NCI-H460 (cell line): ENCODE measurements around the gene ABCG8. TPM values are rescaled to one million over a fixed set of nuclear protein-coding genes. Genes with fewer than 3 reads are reported as not detected.

Experiments used
- DNase-seq: peaks from one replicate; pipeline ENCODE4 v3.0.0-alpha.2; 2016; ENCODE audit warnings: low read depth; ENCODE audit errors: extremely low read depth
- polyA plus RNA-seq: library from polyadenylated mRNA; depleted of rRNA; stranded (reverse); fragments of >200 nt; gene quantifications from 2 replicates; pipeline ENCODE4 v1.2.3, GENCODE V29; 2014; cell fraction: nucleus; rRNA removed
- total RNA-seq: library from RNA; depleted of rRNA; stranded (reverse); fragments of >200 nt; shearing (Covaris generic); gene quantifications from 2 replicates; pipeline ENCODE4 v1.2.3, GENCODE V29; 2014; rRNA removed

Gene ABCG8
- not detected in 2 replicates for total RNA-seq
- not detected in 2 replicates for polyA plus RNA-seq

DNA sequence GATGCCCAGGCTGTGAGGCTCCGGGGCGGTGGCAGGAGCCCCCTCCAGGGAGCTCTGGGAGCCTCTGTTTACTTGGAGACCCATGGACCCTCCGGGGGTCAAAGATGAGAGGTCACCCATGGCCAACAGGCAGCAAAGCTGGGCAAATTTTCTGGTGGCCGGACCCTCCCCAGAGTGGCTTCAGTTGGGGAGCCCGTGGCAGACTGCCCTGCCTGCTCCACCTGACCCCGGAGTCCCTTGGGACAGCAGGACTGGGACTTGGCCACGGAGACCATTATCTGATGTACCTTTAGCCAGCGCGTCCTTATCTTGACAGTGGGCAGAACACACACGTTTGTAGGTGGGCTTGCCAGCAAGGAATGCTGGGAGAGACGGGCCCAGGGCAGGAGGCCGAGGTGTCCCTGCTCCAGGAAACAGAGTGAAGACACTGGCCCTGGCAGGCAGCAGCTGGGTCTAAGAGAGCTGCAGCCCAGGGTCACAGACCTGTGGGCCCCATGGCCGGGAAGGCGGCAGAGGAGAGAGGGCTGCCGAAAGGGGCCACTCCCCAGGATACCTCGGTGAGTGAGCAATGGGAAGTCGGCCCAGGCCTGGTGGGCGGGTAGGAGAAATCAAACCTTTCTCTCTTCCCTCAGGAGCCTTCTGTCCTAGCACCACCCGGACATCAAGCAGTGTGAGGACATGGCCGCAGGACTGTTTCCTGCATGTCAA is at the start of gene ABCG8, which contains the start of gene ABCG5:
Gene ABCG8, plus strand, starts transcription at position 412 of the 708 bp plus-strand sequence. Its CDS starts 83 bp downstream, at position 495.
Gene ABCG5, minus strand, starts transcription at position 280 of the 708 bp plus-strand sequence. Its CDS starts 160 bp downstream, at position 120.
- DNase-seq: no peak

DNA sequence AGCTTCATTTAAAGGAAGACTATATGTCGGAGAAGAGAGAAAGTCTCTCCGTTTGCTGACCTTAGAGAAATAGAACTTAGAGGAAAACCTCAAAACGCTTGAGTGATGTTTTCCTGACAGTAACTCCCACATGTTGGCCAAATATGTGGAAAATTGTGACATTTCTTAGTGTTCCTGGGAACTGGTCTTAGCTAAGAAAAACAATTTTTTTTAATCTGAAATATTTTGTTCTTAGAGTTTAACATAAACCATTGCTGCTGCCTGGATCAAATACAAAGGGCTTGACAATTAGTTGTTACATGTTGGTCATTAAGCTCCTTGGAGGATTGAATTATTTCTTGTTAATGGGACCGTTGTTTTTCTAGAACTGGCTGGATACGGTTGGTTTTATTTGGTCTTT is 48.6 kb upstream of the ABCG8 start:
- no peak for DNase-seq

DNA sequence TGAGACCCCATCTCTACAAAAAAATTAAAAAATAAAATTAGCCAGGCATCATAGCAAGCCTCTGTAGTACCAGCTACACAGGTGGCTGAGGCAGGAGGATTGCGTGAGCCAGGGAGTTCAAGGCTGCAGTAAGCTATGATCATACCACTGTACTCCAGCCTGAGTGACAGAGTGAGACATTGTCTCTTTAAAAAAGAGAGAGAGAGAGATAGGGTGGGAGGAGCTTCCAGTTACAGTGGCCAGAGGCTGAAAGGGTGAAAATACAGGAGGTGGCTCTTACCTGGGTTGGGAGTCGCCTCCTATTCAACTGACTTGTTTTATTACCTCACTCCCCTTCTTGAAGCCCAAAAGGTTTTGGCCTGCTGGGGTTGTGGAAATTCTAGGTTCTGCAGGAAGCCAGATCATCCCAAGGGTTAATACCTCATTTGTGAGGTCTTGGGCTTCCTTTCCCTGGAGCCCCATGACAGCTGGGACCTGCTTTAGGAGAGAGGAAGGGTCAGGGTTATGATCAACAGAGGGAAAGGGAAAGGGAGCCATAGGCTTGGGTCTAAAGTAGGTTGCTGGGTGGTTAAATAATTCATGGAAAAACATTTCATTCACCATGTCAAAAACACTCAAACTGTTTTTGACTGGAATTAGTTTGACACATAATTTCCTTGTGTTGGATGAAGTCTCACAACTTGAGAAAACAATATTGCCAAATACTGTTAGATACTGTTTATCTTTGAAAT is 47.6 kb upstream of the ABCG8 start:
- no peak for DNase-seq

DNA sequence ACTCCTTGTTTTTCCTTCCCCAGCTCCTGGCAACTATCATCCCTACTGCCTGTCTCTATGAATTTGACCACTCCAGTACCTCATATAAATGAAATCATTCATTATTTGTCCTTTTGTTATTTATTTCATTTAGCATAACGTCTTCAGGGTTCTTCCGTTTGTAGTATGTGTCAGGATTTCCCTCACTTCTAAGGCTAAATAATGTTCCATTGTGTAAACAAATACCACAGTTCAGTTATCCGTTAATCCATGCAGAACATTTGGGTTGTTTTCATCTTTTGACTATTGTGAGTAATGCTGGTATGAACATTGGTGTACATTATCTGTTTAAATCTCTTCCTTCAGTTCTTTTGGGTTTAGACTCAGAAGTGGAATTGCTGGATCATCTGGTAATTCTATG is 46.1 kb upstream of the ABCG8 start:
- DNase-seq: no peak

DNA sequence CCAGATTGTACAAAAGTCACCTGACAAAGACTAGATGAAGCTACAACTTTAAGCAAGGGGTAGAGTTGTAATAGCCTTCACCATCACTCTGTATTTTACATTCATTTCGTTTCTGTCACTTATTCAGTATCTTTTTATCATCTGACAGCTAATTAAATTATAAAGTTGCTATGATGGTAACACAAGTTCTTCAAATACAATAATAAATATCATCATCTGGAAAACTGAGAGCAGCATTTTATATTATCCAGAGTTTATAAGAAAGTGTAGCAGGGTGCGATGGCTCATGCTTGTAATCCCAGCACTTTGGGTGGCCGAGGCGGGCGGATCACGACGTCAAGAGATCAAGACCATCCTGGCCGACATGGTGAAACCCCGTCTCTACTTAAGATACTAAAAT is 43.8 kb upstream of the ABCG8 start:
- DNase-seq: no peak

DNA sequence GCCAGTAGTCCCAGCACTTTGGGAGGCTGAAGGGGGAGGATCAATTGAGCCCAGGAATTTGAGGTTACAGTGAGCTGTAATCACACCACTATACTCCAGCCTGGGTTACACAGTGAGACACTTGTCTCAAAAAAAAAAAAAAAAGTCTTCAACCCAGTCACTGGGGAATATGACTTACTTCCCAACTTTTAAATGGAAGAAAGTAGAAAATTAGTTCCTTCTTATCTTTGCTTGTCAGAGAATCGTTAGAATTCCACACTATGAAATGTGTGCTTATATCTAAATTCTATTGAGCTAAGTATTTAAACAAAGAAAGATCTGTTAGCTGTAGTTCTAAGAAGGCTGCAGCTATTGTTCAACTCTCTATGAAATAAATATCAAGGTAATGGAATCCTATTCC is 42.6 kb upstream of the ABCG8 start:
- DNase-seq: no peak

DNA sequence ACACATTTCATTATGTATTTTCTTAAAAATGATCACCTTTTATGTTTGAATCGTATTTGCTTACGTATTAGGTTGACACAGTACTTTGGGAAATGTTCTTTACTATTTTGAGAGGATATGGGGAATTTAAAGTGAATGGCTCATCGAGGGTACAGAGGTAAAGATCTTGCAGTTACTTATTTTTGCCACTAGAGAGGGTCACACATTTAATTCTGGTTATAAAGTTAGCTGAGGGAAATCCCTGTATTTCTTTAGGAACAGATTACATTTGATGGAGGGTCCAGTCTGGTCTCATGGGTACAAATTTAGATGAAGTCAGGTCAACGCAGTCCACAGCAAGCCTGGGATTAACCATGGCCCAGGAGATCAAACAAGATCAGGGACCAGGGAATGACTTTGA is 40.5 kb upstream of the ABCG8 start:
- no peak for DNase-seq

DNA sequence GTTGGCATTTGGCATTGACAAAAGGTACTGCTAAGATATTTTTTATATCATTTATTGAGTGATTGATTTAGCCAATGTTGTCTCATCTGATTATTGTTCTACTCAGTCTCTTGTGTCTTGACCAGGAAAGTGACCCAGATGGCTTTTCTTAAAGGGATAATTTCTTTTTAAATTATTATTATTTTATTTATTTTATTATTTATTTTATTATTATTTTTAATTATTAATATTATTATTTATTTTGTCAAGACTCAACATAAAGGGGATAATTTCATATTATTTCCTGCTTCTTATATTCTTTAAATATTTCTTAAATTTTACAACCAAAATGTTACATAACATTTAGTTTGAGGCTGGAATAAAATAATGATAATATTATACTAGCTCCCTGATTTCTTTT is 37.9 kb upstream of the ABCG8 start:
- DNase-seq: no peak

DNA sequence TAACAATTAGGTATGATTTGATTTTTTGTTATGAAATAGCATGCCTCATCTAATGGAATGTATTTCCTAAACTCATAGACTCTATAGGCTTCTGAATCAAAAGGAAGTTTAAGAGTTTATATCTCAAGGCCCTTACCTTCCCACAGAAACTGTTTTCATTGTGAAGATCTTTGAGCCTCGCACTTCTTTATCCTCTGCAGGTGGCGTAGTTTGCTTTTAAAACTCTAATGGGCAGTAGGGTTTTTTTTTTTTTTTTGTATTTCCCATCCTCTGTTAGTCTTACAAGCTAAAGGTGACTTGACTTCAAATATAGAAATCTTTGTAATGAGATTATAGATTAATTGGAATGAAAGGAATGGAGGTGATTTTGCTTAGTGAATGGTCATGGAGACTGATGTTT is 36.6 kb upstream of the ABCG8 start:
- no peak for DNase-seq

DNA sequence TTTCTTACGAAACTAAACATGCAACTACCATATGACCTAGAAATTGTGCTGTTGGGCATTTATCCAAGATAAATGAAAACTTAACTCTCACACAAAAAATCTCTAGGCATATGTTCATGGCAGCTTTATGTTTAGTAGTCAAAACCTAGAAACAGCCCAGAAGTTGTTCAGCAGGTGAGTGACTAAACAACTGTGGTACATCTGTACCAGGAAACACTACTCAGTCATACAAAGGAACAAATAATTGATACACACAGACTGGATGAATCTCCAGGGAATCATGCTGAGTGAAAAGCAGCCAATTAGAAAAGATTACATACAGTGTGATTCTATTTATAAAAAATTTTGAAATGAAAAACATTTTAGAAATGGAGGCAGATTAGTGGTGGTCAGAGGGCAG is 35.7 kb upstream of the ABCG8 start:
- DNase-seq: no peak

DNA sequence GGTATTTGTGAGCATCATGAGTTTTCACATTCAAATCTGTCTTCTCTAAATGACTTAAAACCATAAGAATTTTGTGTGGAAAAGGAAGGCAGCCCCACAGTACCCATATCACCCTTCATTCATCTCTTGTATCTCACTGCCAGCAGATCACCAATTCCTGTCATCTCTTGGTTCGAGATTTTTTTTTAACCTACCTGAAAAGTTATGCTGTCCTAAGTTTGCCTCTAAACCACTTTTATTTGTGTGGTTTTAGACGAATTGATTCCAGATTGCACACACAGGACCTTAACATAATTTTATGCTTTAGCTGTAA is 32.1 kb upstream of the ABCG8 start:
- DNase-seq: no peak

DNA sequence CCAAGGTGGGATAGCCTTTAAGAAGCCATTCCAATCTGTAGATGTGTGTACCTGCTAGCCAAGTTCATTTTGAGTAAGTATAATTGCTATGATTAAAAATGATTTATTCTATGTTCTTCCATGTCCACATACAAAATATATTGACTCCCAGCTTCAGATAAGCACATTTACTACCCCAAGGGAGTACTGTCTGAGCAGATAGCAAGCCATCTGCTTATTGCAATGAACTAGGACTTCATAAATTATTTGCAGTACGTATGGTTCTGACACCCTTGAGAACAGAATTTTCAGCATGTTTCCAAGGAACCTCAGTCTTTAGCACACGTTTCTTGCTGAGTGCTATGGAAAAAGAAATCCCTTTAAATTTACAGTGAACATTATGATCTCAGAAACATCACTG is 28.3 kb upstream of the ABCG8 start:
- no peak for DNase-seq

DNA sequence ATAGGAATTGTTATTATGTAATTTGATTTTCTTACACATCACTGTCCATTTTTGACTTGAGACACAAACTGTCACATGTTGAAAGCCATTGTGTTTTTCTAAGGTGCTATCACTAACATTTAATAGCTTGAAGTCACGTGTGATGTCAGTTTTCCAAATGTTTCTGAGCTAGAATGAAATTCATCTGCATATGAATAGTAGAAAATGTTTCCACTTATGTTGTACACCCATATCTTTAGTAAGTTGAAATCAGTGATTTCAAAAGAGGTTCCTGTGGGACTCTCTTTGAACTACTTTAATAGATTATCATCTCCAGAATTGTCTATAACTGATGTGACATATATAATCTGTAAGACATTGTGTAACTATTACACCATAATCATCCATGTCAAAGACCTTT is 27.9 kb upstream of the ABCG8 start:
- DNase-seq: no peak

DNA sequence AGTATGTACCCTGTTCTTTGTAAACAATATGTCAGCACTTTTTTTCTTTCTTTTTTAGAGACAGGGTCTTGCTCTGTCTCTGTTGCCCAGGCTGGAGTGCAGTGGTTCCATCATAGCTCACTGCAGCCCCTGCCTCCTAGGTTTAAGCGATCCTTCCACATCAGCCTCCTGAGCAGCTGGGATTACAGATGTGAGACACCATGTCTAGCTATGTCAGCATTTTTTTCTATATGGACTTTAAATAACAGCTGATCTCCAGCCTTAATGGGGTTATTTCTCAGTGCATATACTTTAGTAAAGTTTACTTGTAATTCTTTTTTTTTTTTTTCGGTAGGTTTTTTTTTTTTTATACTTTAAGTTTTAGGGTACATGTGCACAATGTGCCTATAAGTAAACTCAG is 26.8 kb upstream of the ABCG8 start:
- DNase-seq: no peak

DNA sequence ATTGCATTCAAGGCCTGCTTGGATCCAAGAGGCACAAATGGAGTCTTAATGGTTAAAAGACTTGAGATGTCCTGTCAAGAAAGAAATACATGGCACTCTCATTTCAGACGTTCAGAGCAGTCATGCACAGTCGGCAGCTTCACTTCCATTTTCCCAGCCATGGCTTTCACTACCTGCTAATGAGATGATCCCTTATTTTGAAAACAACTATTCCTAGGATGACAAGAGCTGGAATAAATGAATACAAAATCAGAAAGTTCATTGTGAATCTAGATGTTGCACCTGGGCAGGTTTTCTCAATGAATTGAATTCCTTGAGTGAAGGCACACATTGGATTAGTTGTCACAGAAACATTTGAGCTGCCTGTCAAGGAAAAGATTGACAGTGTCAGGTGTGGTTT is 25.8 kb upstream of the ABCG8 start:
- no peak for DNase-seq

DNA sequence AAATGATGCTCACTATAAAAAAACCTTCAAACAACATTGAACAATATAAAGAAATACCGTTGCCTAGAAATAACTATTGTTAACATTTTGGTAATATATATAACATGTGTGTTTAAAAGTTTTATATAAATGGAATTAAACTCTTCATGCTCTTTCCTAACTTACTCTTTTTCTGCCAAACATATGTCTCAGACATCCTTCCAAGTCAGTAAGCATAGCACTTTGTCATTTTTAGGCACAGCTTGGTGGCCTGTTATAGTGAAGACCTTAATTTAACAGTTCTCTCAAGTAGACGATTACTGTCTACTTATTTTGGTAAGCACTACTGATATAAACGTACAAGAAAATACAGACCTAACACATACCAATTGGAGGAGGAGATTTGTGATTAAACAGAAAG is 24.1 kb upstream of the ABCG8 start:
- DNase-seq: no peak

DNA sequence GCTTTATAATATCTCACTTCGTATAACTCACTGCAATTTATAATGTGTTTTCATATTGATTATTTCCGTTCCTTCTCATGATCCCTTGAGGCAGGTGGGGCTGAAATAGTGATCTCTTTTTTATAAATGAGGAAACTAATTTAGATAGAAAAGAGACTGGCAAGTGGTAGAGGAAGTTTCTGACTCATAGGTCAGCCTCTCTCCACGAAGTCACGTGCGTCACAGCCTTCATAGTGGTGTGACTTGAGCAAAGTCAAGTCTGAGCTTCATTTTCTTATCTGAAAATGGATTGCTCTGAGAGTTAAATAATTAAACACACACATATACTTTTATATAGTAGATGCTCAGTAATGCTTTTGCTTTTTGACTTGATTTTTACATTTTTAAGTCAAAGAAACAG is 20.0 kb upstream of the ABCG8 start:
- DNase-seq: peak; percentile 73

DNA sequence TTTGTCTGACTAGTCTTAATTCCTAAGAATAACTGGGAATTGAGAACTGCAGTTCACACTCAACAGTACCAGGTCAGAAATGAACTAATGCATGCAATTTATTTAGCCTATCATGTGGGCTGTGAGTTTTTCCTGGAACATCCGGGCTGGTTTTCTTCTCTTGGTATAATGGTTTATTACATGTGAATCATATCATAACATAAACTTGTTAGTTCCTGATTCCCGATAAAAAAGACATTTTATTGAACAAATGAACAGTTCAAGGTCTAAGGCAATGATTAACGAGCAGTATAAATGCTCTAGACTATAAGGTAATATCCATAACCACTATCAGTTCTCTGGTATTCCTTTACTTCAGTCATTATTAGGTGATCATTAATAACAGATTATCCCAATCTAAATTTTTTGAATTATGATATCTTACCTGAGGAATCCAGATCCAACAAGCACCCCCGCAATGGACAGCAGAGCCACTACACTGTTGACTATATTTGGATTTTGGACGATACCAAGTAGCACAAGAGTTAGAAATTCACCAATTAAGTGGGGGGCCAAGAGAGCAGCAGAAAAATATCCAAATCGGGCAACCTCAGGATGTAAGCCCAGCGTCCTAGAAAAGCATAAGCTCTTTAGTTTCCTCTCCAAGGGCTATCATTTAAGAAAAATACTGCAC is 19.1 kb upstream of the ABCG8 start:
- peak; percentile 43 for DNase-seq

DNA sequence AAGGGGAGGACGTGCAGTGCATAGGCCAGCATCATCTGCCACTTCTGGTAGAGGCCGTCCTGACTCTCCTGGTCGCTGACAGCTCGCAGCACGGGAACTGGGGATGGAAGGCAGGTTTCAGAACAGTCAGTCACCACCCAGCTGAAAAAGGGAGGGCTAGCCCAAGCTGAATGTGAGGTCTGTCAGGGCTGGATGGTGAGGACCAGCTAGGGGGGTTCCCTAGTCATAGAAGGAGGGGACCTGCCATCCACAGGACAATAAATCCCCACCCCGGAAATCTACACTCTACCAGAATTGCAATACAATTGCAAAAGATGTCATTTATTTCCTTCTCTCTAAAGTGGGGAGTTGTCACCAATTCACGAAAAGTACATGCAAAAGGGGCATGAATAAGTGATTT is 15.9 kb upstream of the ABCG8 start:
- DNase-seq: no peak

DNA sequence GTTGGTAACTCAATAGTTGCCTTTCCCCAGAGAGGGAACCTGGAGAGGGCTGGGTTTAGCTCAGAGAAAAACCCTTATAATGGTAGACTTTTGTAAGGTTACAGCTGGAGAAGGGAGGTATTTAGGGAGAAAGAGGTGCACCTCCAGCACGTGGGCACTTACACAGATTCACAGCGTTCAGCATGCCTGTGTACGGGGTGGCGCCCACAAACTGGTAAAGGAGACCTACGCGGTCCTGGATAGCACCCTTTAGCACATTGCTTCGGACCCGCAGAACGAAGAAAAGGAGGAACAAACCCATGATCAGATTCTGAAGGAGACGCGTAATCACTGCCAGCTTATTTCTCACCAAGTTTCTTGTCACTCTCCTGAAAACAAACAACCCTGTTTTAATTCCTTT is 15.0 kb upstream of the ABCG8 start:
- DNase-seq: no peak

DNA sequence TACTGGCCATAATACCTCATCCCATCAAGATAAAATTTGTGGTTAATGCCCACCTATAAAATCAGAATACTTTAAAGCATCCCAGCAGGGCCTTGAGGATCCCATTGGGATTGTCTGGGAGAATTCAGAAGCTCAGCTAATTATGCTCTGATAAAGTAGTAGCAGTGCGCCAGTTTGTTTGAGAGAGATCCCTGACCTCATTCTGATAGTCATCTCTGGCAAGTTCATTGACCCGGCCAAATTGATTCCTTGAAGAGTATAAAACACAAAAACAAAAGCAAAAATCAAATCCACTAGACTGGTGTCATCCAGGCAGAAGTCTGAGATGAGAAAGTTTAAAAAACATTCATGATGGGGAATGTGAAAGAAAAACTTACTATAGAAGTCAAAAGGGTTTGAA is 14.3 kb upstream of the ABCG8 start:
- DNase-seq: no peak

DNA sequence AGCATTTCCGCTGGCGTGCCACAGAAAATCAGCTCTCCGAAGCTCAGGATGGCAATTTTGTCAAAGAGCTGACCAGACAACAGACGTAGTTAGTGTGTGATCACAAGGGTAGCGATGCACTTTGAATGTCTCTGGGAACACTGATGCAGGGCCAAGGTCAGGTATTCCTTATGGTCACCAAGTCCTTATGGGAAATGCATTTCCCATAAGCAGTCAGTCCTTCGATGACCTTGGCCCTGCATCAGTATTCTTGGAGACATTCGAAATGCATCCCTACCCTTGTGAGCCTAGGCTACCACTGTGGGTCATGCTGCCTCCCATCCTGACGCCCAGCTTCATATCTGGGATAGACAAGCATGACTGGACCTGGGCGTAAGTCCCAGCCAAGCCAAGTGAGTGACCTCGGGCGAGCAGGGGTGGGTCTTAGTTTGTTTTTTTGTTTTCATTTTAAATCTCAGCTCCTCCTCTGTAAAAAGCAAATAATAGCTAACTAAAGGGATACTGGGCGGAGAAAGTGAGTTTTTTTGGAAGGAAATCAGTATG is 13.7 kb upstream of the ABCG8 start:
- no peak for DNase-seq
